ENCODE results near the gene NUP188. TPM values are rescaled to one million over a fixed set of nuclear protein-coding genes. Genes with fewer than 3 reads are reported as not detected.

Gene NUP188
- total RNA-seq, 1 donor from 2014 or later = 15.9 TPM

GRCh38 chr9:129011170-129011569 lies 63.7 kb downstream of the NUP188 start:
- no peak for TF ChIP-seq CTCF (IDR thresholded peaks at IDR 0.05; ENCODE audit: borderline replicate concordance)
- intact Hi-C loops (cut with micrococcal nuclease) = no loop called here
- H3K27ac ChIP-seq (replicated peaks) = no peak overlapping the region
- no peak for DNase-seq
- H3K4me1 ChIP-seq = peaks cover 17% of the 10 kb centered on the region
- H3K27me3 ChIP-seq (ENCODE audit: low read depth) = no peaks in the 10 kb centered on the region
- H3K4me3 ChIP-seq = no peak overlapping the region
- peaks cover 79% of the 10 kb centered on the region for H3K36me3 ChIP-seq
- no peaks in the 10 kb centered on the region for H3K9me3 ChIP-seq (replicated peaks)

GRCh38 chr9:129011761-129012181 lies 64.3 kb downstream of the NUP188 start:
- Histone ChIP-seq H3K9me3 (replicated peaks) (no peaks in the 10 kb centered on the region), H3K27ac (replicated peaks) (no peak overlapping the region), H3K4me1 (peaks cover 11% of the 10 kb centered on the region), H3K27me3 (ENCODE audit: low read depth) (no peaks in the 10 kb centered on the region), H3K36me3 (peaks cover 75% of the 10 kb centered on the region), H3K4me3 (no peak overlapping the region)
- DNase-seq = no peak
- no peak for TF ChIP-seq CTCF (IDR thresholded peaks at IDR 0.05; ENCODE audit: borderline replicate concordance)
- intact Hi-C loops (cut with micrococcal nuclease) = no loop called here

- DNase-seq = no peak
- H3K4me1 ChIP-seq = peaks cover 5% of the 10 kb centered on the region
- H3K9me3 ChIP-seq (replicated peaks) = no peaks in the 10 kb centered on the region
- H3K36me3 ChIP-seq = peaks cover 75% of the 10 kb centered on the region
- H3K27me3 ChIP-seq (ENCODE audit: low read depth) = no peaks in the 10 kb centered on the region
- H3K4me3 ChIP-seq = no peak overlapping the region
- TF ChIP-seq CTCF (IDR thresholded peaks at IDR 0.05; ENCODE audit: borderline replicate concordance) = no peak
- H3K27ac ChIP-seq (replicated peaks) = no peak overlapping the region
- intact Hi-C loops (cut with micrococcal nuclease) = no loop called here
Measured at GRCh38 chr9:129012343-129012742, 64.8 kb downstream of the NUP188 start.

- intact Hi-C loops (cut with micrococcal nuclease) = no loop called here
- no peaks in the 10 kb centered on the region for H3K27me3 ChIP-seq (ENCODE audit: low read depth)
- no peak overlapping the region for H3K27ac ChIP-seq (replicated peaks)
- DNase-seq = no peak
- peaks cover 75% of the 10 kb centered on the region for H3K36me3 ChIP-seq
- no peak for TF ChIP-seq CTCF (IDR thresholded peaks at IDR 0.05; ENCODE audit: borderline replicate concordance)
- no peaks in the 10 kb centered on the region for H3K4me1 ChIP-seq
- no peaks in the 10 kb centered on the region for H3K9me3 ChIP-seq (replicated peaks)
- no peak overlapping the region for H3K4me3 ChIP-seq
Measured at GRCh38 chr9:129012893-129013448, 65.5 kb downstream of the NUP188 start.

- Histone ChIP-seq H3K27ac (replicated peaks) (no peak overlapping the region), H3K27me3 (ENCODE audit: low read depth) (no peaks in the 10 kb centered on the region), H3K4me1 (no peaks in the 10 kb centered on the region), H3K36me3 (peaks cover 75% of the 10 kb centered on the region), H3K9me3 (replicated peaks) (no peaks in the 10 kb centered on the region), H3K4me3 (no peak overlapping the region)
- TF ChIP-seq CTCF (IDR thresholded peaks at IDR 0.05; ENCODE audit: borderline replicate concordance) = no peak
- no peak for DNase-seq
- intact Hi-C loops (cut with micrococcal nuclease) = no loop called here
Measured at GRCh38 chr9:129013674-129014073, 66.2 kb downstream of the NUP188 start.

Measured in left ventricle myocardium inferior (tissue), 1 donor.